Fibroblast of pulmonary artery (primary cell): ENCODE results near the gene PIGM.
A peak's percentile ranks its signal among the peaks of the same experiment; 100 is the strongest.
"Not testable (repeated sequence)": the region's sequence is repeated elsewhere in the genome, so short reads cannot be mapped to it uniquely, and the experiment has no call there.

Source experiments
- DNase-seq: peaks from one replicate; pipeline ENCODE4 v3.0.0-alpha.2; 2010; ENCODE audit warnings: low read depth
- H3K4me3 ChIP-seq: replicated peaks from 2 replicates; pipeline ENCODE4 v1.5.1; 2011; ENCODE audit warnings: low read depth, mild to moderate bottlenecking, control low read depth, low read length, moderate library complexity
- CTCF ChIP-seq: IDR thresholded peaks from 2 replicates; pipeline ENCODE4 v1.5.1; 2011; ENCODE audit warnings: mild to moderate bottlenecking, control low read depth, low read length, inconsistent platforms; ENCODE audit errors: missing control alignments

The PIGM gene

GRCh38 chr1:160061369-160062229, 29.8 kb upstream of the PIGM start:
- DNase-seq: no peak
- H3K4me3 ChIP-seq: no peak overlapping the region
- TF ChIP-seq CTCF: no peak

- peak; percentile 37 for TF ChIP-seq CTCF
- peak; percentile 8 for DNase-seq
- H3K4me3 ChIP-seq: no peak overlapping the region
These were observed 26.3 kb upstream of the PIGM start for GRCh38 chr1:160058087-160058486.

- no peak overlapping the region for H3K4me3 ChIP-seq
- DNase-seq: no peak
- TF ChIP-seq CTCF: no peak
These were observed 24.9 kb upstream of the PIGM start for GRCh38 chr1:160056648-160057169.

- H3K4me3 ChIP-seq: no peak overlapping the region
- TF ChIP-seq CTCF: no peak
These were observed 22.0 kb upstream of the PIGM start for GRCh38 chr1:160053548-160054365.

GRCh38 chr1:160052936-160053335, 21.1 kb upstream of the PIGM start:
- no peak for TF ChIP-seq CTCF
- no peak overlapping the region for H3K4me3 ChIP-seq
- no peak for DNase-seq

More at GRCh38 chr1:160053548-160054365, 22.0 kb upstream of the PIGM start:
- no peak for DNase-seq

GRCh38 chr1:160050619-160051018, 18.8 kb upstream of the PIGM start:
- no peak overlapping the region for H3K4me3 ChIP-seq
- DNase-seq: no peak
- TF ChIP-seq CTCF: no peak

GRCh38 chr1:160050182-160050581, 18.4 kb upstream of the PIGM start:
- H3K4me3 ChIP-seq, DNase-seq: not testable (repeated sequence)
